LNCaP clone FGC (cell line): ENCODE results near the gene SLC25A27.

Experiments used
- DNase-seq: peaks from one replicate; pipeline ENCODE4 v3.0.0-alpha.2; 2011; ENCODE audit warnings: low read depth
- H3K4me3 ChIP-seq: 2 replicates; pipeline ENCODE4 v1.5.1; 2011; ENCODE audit warnings: mild to moderate bottlenecking, low read depth, low read length, control low read depth
- TF ChIP-seq, protein P1 (sequence below): IDR thresholded peaks from 2 replicates; pipeline ENCODE4 v1.5.1; 2012; ENCODE audit warnings: mild to moderate bottlenecking; ENCODE audit not compliant: control insufficient read depth, insufficient read depth; ENCODE audit errors: extremely low read depth

Gene SLC25A27

DNA sequence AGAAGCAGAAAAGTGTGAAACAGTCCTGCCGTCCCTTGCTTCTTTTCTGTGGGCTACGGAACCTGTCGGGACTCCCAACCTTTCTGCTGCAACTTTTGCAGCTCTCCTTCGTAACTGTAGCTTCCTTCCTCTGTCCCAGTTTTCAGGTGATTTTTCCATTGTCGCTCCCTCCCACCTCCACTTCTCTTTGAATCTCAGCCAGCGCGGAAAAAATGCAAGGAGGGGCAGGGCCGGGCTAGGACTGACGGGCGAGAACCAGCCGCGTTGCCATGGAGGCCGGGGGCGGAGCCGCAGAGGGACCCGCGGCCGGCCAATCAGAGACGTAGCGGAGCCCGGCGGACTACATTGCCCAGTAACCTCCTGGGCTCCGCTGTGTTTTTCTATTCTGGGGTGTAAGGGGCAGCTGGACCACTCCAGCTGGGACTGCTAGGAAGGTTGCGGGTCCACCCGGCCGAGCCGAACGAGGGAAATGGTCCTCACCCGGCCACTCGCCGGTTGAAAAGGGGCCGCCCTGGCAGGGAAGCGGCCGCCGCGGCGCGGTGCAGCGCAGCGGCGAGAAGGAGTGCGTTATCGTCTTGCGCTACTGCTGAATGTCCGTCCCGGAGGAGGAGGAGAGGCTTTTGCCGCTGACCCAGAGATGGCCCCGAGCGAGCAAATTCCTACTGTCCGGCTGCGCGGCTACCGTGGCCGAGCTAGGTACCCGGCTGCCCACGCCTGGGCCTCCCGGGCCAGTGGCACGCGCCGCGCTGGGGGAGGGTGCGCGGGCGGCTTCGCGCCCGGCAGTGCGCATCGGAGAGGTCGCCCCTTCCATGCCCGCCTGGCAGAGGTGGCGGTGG lies at the start of gene SLC25A27, which contains the start of gene CYP39A1:
TSS of gene SLC25A27 (plus strand) at position 373 of the 836 bp plus-strand sequence. CDS start at position 591, 218 bp downstream.
TSS of gene CYP39A1 (minus strand) at position 216 of the 836 bp plus-strand sequence. CDS start 236 bp downstream, outside the sequence.
- TF ChIP-seq, protein P1, sequence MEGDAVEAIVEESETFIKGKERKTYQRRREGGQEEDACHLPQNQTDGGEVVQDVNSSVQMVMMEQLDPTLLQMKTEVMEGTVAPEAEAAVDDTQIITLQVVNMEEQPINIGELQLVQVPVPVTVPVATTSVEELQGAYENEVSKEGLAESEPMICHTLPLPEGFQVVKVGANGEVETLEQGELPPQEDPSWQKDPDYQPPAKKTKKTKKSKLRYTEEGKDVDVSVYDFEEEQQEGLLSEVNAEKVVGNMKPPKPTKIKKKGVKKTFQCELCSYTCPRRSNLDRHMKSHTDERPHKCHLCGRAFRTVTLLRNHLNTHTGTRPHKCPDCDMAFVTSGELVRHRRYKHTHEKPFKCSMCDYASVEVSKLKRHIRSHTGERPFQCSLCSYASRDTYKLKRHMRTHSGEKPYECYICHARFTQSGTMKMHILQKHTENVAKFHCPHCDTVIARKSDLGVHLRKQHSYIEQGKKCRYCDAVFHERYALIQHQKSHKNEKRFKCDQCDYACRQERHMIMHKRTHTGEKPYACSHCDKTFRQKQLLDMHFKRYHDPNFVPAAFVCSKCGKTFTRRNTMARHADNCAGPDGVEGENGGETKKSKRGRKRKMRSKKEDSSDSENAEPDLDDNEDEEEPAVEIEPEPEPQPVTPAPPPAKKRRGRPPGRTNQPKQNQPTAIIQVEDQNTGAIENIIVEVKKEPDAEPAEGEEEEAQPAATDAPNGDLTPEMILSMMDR, result no peak
- peak; percentile 79 for DNase-seq
- H3K4me3 ChIP-seq, result peak within 1 kb of the TSS; percentile 88

DNA sequence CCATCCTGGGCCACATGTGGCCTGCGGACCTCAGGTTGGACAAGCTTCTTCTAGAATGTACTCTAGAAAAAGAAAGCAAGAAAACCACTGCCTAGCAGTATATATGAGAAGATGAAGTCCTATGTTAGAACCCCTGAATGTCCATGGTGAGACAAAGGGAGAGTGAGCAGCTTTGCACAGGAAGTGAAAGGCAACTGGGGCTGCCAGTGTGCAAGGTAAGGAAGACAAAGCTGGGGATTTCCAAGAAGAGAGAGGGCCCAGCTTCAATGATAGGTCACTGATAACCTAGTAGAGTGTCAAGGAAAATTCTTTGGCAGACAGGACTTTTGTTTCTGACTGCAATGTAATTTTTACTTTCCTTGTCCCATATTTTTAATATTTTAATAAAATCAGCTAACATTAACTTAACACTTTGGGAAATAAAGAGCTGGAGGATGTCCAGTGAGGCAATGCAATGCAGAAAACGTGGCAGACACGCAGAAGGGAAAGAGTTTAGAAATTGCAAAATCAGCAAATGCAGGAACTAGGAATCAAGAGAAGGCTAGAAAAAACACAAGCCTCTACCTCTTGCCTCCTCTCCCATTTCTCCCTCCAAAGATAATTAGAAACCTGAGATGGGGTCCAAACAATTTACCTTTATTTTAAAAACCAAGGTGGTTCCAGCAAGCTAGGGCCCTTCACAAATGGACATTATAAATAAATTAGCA lies 47.5 kb upstream of the SLC25A27 start:
- DNase-seq, result no peak
- TF ChIP-seq, protein P1, result no peak
- H3K4me3 ChIP-seq, result no peak overlapping the region

DNA sequence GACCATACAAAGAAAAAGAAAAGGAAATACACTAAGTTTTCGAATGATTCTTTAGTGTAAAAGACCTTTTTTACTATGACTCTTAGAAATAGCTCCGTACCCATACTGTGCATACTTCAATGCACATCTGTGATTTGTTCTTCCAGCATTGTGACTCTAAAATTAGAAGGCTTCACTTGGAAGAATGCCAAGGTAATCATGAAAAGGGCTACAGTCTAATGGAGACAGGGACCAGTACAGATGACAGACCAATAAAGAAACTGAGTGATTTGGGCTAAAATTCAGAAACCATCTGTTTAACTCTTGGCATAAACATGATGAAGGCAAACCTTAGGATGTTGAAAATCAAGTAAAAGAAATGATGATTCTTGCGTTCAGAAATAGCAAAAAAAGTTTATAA lies 46.4 kb upstream of the SLC25A27 start:
- no peak overlapping the region for H3K4me3 ChIP-seq
- TF ChIP-seq, protein P1, result no peak
- no peak for DNase-seq

DNA sequence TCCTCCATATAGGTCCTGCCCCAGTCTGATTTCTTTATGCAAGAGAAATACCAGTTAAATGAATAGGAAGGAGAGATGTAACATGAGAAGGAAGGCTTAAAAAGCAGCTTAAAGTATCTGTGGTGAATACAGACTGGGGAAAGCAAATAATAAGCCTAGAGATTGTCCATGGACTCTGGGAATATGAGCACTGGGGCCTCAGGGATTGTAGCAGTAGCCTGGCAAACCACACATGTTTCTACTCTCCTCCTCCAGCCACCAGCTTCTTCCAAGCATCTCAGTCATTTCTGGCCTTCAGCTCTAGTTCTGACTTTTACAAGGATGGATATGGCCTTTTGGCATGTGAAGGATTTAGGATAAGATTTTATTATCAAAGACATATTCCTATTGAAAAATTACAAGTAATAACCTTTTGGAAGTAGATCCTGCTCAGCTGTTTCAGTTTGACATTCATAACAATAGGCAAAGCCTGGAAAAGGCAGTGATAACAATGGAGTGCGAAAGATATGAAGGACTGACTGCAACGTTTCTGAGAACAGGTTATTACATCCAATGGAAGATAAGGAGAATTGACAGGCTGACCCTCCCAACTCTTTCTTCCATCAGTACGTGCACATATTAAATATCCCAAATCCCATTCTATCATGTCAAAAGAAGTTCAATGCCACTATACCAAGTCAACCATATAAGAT lies 41.8 kb upstream of the SLC25A27 start:
- no peak for DNase-seq
- no peak overlapping the region for H3K4me3 ChIP-seq
- TF ChIP-seq, protein P1, result no peak

DNA sequence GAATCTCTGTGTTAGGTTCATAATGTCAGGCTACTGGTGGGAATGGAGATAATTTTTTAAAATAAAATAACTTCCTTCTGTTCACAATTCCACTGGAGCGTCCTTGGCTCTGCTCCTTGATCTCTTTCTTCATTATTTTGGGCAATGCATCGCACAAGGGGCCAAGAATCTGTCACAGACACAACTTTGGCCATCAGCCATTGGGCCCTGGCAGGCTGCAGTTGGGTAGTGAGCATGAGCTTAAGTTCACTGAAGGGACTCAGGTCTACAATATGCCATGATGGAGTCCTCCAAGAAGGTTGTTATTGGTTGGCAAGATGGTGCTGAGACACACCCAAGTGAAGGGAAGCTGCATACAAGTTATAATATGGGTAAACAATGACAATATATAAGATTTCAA lies 40.1 kb upstream of the SLC25A27 start:
- DNase-seq, result no peak
- TF ChIP-seq, protein P1, result no peak
- H3K4me3 ChIP-seq, result no peak overlapping the region

DNA sequence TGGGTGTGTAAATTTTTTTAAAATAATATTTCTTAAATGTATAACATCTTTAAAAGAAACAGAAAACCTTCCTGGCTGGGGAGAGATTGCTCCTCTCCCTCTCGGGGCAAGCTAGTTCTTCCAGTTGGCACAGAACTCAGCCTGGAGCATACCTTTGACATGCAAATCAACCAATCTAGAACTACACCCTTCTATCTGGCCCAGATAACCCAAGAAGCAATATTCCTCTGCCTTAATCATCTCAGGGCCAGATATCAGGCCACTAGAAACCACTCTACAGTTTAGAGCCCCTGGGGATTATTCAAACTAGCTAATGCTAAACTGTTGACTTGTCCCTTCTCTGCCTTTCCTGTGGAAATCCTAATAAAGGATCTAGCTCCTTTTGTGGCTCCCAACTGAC lies 34.0 kb upstream of the SLC25A27 start:
- TF ChIP-seq, protein P1, result no peak
- no peak overlapping the region for H3K4me3 ChIP-seq
- DNase-seq, result no peak
